GM21528 (cell line): ENCODE data around the gene CLSTN2.

Source experiments
- ATAC-seq: cut with Tn5 transposase; IDR thresholded peaks from one replicate; pipeline ENCODE4 v1.9.1; 2021; ENCODE audit warnings: mild to moderate bottlenecking, moderate library complexity; ENCODE audit not compliant: unreplicated experiment, low FRiP score

The CLSTN2 gene

DNA sequence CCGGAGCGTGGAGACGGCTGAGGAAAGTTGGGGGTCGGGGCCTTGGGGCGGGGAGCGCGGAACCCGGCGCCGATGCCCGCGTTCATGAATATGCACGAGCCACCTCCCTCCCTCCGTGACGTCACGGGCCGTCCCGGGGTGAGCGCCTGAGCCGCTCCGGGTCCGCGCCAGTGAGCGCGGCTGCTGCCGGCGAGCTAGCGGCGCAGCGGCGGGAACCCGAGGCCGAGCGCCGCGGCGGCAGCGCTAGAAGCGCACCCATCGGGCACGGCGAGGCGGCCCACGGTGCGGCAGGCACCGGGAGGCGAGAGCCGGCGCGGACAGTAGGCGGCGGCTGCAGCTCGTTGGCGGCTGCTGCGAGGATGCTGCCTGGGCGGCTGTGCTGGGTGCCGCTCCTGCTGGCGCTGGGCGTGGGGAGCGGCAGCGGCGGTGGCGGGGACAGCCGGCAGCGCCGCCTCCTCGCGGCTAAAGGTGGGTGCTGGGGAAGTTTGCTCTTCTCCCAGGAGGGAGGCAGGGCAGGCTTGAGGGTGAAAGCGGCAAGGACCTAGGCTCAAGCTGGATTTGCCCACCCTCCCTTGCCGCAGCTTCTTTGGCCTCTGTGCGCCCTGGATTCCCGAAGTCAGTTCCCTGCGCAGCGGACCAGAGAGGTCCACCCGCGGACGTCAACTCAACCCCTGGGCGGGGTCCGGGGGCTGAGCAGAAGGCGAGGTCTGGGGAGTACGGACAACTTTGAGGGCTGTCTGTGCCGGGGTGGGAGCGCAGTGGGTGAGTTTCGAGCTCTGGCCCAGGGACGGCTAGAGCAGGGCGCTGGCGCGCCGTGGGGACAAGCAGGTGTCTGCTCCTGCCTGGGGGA, at the start of gene CLSTN2:
Gene CLSTN2, plus strand, starts transcription at position 170 of the 850 bp plus-strand sequence.
- peak; percentile 51 for ATAC-seq

DNA sequence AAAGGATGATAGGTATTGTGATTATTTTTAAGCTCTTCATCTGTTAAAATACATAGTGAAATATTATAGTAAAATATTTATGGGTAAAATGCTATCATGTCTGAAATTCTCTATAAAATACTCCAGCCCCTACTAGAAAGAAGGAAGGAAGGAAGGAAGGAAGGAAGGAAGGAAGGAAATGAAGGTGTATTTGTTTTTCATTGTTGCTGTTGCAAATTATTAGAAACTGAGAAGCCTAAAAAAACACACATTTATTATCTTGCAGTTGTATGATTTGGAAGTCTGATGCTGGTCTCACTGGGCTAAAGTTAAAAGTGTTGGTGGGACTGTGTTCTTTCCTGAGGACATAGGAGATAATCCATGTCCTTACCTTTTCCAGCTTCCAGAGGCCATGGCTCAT, 47.6 kb upstream of the CLSTN2 start:
- no peak for ATAC-seq

- ATAC-seq: no peak
These were observed 46.3 kb upstream of the CLSTN2 start for GRCh38 chr3:139888561-139889140.

GRCh38 chr3:139893267-139893962, 41.6 kb upstream of the CLSTN2 start:
- no peak for ATAC-seq

DNA sequence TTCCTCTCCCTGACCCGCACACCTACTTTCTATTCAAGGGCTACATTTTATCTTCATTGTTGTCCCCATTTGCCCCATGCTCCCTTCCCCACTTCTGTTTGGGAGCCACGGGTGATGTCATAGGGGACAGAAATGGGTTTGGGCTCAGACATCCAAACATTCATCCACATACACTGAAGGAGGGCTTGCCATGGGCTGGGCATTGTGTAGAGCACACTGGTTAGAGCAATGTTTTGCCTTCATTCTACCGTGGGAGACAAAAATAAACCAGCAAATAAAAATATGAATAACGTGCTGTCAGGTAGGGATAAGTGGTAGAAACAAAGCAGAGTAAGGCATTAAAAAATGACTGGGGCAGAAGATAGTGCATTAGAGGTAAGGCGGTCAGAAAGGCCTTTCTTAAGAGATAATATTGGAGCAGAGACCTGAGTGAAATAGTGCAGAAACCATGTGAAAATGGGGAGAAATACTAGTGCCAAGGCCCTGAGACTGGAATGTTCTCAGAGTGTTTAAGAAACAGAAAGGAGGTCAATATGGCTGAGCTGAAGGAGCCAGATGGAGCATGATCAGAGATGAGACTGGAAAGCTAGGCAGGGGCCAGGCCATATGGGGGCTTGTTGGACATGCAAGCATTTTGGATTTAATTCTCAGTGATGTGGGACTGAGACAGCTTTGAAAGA, 40.9 kb upstream of the CLSTN2 start:
- ATAC-seq: no peak

- no peak for ATAC-seq
These were observed 40.4 kb upstream of the CLSTN2 start for GRCh38 chr3:139894643-139894989.

DNA sequence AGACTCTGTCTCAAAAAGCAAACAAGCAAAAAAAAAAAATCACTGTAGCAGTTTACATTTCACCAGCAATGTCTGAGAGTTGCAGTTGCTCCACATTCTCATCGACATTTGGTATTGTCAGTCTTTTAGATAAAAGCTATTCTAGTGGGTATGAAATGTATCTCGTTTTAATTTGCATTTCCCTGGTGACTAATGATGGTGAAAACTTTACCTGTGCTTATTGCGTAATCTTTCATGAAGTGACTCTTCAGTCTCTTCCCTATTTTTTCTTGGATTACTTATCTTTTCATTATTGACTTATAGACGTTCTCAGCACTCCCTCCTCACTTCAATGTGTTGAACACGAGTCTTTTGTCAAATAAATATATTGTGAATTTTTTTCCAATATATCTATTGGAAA, 37.2 kb upstream of the CLSTN2 start:
- no peak for ATAC-seq

DNA sequence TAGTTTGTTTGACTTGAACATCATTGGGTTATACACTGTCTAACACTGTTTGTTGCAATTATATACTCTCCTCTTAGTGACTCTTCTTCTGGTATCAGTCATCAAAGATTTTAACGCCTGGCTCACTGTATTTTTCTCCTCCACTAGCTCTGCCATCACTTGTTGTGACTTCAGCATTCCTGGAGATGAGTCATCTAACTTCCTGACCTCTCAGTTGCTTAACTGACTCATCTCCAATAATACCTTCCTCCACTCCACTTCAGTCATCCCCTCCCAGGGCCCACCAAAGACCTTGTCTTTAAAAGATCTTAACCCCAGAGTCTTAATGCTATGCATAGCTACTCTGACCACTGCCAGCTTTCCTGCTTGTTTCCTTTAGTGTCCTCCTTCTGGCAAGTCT, 28.6 kb upstream of the CLSTN2 start:
- ATAC-seq: no peak

GRCh38 chr3:139909811-139910210, 25.2 kb upstream of the CLSTN2 start:
- ATAC-seq: no peak

GRCh38 chr3:139916271-139916670, 18.7 kb upstream of the CLSTN2 start:
- ATAC-seq: no peak

- no peak for ATAC-seq
These were observed 17.7 kb upstream of the CLSTN2 start for GRCh38 chr3:139917226-139917785.

DNA sequence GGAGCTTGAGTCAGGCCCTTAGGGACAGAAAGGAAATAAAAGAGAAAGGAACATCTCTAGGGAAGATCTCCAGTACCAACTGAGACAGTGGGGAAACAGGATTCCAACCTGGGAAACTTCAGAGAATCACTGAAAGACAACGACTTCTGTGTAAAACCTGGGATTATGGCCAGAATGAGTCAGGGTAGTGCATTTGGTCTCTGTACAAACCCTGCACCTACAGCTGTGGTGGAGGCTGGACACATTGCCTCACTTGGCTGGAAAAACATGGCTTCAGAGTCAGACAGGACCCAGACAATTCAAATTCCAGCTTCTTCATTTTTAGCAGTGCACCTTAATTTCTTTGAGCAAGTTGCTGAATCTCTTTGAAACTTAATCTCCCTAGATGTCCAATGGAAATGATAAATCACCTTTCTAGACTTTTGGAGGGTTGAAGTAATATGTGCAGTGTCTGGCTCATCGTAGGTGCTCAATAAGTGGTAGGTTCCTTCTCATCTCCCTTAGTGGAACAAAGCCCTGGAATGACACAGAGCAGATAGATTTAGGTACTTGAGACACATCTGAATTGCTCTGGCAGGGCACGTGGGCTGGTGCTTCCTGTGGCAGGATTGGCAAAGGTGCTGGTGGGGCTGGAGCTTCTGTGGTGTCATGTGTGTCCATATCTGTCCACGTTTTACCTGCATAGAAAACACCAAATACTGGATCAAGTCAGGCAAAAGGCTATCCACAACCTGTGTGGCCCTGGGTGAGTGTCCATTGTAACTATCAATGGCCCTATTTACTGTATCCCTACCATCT, 6.1 kb upstream of the CLSTN2 start:
- no peak for ATAC-seq

DNA sequence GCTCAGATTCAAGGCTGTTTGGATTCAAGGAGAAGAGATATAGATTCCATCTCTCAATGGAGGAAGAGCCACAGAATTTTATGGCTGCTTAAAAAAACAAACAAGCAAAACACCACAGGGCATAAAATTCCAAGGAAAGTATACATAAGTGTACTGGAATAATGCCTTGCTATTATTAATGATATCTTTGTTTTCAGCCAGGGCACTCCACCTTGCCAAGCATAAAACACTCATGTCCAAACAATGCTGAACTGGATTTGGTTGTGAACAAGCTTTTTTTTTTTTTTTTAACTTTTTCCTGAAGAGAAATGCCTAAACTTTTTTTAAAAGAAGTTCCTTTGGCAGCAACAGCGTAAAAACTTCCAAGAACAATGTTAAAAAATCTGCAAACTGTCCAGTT, 4.8 kb upstream of the CLSTN2 start:
- no peak for ATAC-seq

DNA sequence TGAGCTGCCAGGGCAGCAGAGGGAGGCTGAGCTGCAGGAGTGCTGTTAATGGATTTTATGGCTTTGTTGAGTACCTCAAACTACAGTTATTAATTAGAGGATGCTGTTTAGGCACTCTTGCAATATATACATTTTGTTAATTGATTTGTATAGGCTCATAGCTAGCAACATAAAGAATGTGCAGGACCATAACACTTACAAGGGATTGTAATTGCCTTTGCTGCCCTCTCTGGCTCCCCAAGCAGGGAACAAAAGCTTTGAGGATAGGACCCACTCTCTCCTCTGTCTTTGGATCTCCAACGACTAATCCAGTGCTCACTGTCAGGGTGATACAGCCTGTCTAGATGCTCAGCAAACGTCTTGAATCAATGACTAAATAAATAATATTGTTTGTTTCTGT, 1.2 kb upstream of the CLSTN2 start:
- no peak for ATAC-seq

DNA sequence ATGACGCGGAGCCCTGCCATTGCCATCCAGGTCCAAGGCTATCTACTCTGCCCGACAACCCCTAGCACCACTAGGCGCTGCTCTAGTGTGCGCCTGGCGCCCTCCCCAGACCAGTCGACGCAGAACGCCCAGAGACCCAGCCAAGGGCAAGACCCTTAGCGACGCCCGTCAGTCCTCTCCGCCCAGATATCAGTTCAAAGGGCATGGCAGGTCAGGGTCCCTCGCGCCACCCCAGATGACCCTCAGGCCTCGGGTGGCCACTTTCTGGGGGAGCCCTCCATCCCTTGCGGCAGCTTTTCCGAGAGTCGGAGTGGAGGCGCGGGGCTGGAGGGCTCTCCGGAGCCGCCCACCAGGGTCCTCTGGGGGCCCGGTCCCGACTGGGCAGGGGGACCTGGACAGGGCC, 371 bp upstream of the CLSTN2 start:
- no peak for ATAC-seq

DNA sequence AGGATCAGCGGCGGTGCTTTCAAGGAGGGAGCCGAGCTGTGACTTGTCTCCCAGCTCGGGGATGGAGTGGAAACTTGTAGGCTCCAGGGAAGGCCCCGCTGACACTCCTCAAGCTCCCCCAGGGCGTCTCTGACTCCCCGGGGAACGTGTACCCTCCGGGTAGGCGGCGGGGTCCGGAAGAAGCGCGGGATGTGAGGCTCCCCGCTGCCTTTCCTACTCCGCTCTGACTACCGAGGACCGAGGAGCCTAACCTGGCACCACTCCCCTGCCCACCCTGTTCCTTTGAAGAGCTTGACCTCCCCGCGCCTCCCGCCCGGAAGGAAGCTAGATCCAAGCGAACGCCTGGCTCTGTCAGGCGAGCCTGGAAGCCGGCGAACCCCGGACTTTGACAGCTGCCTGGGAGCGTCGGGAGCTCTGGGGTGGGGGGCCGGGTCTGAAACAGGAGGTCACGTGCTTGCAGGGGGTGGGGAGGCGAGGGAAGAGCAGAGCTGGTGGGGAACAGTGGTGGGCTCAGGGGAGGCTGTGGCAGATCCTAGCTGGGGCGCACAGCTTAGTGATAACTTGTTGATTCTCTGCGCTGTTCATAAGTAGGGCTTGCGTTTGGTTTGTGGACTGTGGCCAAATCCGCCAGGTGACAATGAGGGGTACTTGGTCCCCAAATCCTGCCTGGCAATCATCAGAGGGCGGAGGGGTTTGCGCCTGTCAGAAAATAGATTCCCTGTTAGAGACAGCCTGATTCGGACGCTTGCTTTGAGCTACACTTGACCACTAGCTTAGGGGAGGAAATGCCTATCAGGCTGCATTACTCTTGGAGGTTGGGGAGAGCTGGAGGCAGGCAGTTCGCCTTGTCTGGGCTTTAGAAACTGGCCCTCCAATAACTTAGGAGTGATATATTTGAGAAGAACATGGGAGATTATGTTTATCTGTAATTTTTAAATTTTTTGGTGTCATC, 1.2 kb downstream of the CLSTN2 start:
- no peak for ATAC-seq

DNA sequence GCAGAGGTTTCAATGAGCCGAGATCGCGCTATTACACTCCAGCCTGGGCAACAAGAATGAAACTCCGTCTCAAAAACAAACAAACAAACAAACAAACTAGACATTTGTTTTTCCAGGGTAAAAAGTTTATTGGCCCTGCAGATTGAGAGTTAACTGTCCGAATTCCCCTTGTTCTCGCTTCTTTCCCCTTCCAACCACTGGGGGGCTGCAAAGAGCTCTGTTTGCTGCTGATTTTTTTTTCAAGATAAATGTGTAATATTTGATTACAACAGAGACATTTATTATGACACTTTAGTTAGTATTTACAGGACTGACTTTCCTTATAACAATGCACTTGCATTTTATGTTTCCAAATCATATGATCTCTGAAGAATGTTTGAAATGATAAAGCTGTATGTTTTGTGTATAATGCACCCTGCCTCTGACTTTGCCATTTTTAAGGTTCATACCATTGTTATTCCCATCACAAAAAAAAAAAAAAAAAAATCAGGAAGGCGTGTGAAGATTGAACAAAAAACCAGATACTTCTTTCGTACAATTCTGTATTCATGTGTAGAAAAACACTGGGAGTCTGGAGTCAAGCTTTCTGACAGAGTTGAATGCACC, 2.8 kb downstream of the CLSTN2 start:
- ATAC-seq: no peak

DNA sequence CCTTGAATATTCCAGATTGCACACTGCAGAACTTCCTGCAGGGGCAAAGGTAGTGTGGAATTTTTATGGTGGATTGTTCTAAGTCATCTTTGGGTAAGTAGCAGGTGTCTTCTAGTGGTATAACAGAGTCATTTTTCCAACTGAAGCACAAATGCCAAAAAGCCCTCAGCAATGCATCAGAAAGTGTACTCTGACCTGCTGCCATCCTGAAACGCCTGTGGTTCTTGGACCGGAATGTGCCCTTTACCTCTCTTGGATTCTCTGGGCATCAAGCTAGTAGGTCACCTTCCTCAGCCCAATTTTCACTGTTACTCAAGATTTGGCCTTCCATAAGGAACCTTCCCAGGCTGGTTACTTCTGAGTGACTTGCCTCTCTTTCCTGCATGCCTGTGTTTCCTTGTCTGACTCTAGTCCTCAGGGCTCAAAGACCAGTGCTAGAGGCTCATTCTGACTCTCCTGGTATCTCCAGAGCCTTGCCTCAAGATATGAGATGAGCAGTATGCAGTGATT, 4.8 kb downstream of the CLSTN2 start:
- no peak for ATAC-seq
